Lower lobe of right lung (tissue), 2 donors: ENCODE data around the gene TFF3. TPM values are rescaled to one million over a fixed set of nuclear protein-coding genes. Genes with fewer than 3 reads are reported as not detected.

Source experiments
- ATAC-seq, 2 donors: fragments of 200-7000 bp; cut with Tn5 transposase; one replicate each; pipeline ENCODE4 v1.9.1; 2020 to 2022; ENCODE audit warnings: mild to moderate bottlenecking in 2 of 2, moderate library complexity in 2 of 2
- DNase-seq: peaks from one replicate; pipeline ENCODE4 v3.0.0-alpha.2; 2020
- H3K27ac ChIP-seq: fragments of 200-600 bp; one replicate; pipeline ENCODE4 v1.8.0; 2022
- H3K27me3 ChIP-seq: fragments of 200-600 bp; one replicate; pipeline ENCODE4 v1.8.0; 2022; ENCODE audit warnings: low read depth
- H3K36me3 ChIP-seq: fragments of 200-600 bp; one replicate; pipeline ENCODE4 v1.8.0; 2022; ENCODE audit warnings: mild to moderate bottlenecking
- H3K4me1 ChIP-seq: fragments of 200-600 bp; one replicate; pipeline ENCODE4 v1.8.0; 2022
- H3K4me3 ChIP-seq: fragments of 200-600 bp; one replicate; pipeline ENCODE4 v1.8.0; 2022; ENCODE audit warnings: mild to moderate bottlenecking
- H3K9me3 ChIP-seq: fragments of 200-600 bp; one replicate; pipeline ENCODE4 v1.8.0; 2022
- intact Hi-C: fragments of 100-400 bp; cut with DNase I; formaldehyde crosslinking; loops from one replicate; pipeline ENCODE4 v1.11.0; 2022
- total RNA-seq: library from RNA; stranded (reverse); fragmentation: NEBNext Ultra II Directional; extraction: Animal tissue kit (Norgen Biotek cat#: 25700); gene quantifications from one replicate; pipeline ENCODE4 v1.2.1, GENCODE V29; 2021
- TF ChIP-seq, protein P1 (sequence below): fragments of 200-600 bp; IDR thresholded peaks from one replicate; pipeline ENCODE4 v1.8.0; 2022; ENCODE audit warnings: antibody characterized with exemption, mild to moderate bottlenecking
- donor health status: DM: no; HTN: yes; CAD: no; lungs with severe emphysema.

The TFF3 gene
- total RNA-seq, 1 donor from 2014 or later, result 19.0 TPM

- ATAC-seq (no peak), DNase-seq (no peak)
- Histone ChIP-seq H3K36me3 (no peaks in the 10 kb centered on the region), H3K4me1 (no peaks in the 10 kb centered on the region), H3K9me3 (peaks cover 3% of the 10 kb centered on the region), H3K27ac (no peak overlapping the region), H3K4me3 (no peak overlapping the region), H3K27me3 (peaks cover 18% of the 10 kb centered on the region)
- intact Hi-C loops, result no loop called here
- TF ChIP-seq, protein P1, sequence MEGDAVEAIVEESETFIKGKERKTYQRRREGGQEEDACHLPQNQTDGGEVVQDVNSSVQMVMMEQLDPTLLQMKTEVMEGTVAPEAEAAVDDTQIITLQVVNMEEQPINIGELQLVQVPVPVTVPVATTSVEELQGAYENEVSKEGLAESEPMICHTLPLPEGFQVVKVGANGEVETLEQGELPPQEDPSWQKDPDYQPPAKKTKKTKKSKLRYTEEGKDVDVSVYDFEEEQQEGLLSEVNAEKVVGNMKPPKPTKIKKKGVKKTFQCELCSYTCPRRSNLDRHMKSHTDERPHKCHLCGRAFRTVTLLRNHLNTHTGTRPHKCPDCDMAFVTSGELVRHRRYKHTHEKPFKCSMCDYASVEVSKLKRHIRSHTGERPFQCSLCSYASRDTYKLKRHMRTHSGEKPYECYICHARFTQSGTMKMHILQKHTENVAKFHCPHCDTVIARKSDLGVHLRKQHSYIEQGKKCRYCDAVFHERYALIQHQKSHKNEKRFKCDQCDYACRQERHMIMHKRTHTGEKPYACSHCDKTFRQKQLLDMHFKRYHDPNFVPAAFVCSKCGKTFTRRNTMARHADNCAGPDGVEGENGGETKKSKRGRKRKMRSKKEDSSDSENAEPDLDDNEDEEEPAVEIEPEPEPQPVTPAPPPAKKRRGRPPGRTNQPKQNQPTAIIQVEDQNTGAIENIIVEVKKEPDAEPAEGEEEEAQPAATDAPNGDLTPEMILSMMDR, result no peak
These were observed 46.1 kb upstream of the TFF3 start for GRCh38 chr21:42361286-42361685.

DNA sequence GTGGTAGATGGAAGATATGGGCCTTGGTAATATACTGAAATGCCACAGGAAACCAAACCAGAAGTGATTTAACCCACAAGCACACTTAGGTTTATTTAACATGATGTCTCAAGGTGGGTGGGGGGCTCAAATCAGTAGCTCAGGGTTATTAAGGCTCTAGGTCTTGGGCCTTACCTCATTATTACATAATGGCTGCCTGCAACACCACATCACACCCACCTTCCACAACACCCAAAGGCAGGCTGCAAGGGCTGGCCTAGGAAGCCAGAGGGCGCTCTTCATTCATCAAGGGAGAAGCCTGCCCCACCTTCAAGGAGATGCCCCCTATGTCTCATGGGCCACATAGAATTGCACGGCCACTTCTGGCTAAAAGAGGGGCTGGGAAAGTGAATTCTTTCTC is 45.1 kb upstream of the TFF3 start:
- no peak overlapping the region for H3K27ac ChIP-seq
- TF ChIP-seq, protein P1, result no peak
- intact Hi-C loops, result no loop called here
- no peaks in the 10 kb centered on the region for H3K4me1 ChIP-seq
- H3K4me3 ChIP-seq, result no peak overlapping the region
- DNase-seq (no peak), ATAC-seq (no peak)
- peaks cover 18% of the 10 kb centered on the region for H3K27me3 ChIP-seq
- no peaks in the 10 kb centered on the region for H3K36me3 ChIP-seq
- H3K9me3 ChIP-seq, result peaks cover 3% of the 10 kb centered on the region

DNA sequence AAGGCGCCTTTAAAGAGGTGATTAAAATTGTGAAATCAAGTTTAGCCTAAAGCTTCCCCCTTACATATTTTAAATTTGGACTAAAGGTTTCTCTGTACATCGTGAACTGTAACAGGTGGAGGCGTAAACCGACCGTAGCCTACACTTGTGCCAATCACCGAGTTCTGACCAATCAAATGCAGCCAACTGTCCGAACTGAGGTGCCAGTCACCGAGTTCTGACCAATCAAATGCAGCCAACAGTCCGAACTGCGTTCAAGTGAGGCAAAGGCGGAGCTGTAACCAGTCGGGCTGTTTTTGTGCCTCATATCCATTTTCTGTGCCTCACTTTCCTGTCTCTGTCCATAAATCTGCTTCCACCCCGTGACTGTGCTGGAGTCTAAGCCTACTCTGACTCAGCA is 43.7 kb upstream of the TFF3 start:
- ATAC-seq (no peak), DNase-seq (no peak)
- H3K4me1 ChIP-seq, result no peaks in the 10 kb centered on the region
- intact Hi-C loops, result no loop called here
- H3K27ac ChIP-seq, result no peak overlapping the region
- TF ChIP-seq, protein P1, result no peak
- no peaks in the 10 kb centered on the region for H3K36me3 ChIP-seq
- peaks cover 3% of the 10 kb centered on the region for H3K9me3 ChIP-seq
- H3K4me3 ChIP-seq, result no peak overlapping the region
- peaks cover 7% of the 10 kb centered on the region for H3K27me3 ChIP-seq

DNA sequence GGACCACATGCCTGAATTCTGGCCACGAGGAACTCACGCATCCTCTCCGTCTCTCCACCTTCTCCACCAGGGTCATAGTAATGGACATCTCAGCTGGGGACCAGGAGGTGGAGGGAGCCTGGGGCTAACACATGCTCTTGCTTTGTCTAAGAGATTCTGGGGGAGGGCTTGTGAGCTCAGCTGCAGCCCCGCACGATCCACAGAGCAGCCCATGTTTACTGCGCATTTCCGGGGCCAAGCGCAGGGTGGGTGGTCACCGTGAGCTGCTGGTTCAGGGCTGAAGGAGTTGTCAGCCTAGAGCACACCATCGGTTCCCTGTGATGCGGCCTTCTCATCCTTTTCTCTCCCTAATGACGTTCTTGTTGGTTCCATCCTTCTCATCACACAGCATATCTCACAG is 43.1 kb upstream of the TFF3 start:
- H3K9me3 ChIP-seq, result peaks cover 3% of the 10 kb centered on the region
- no peak overlapping the region for H3K27ac ChIP-seq
- no peaks in the 10 kb centered on the region for H3K4me1 ChIP-seq
- DNase-seq, result no peak
- intact Hi-C loops, result no loop called here
- H3K4me3 ChIP-seq, result no peak overlapping the region
- TF ChIP-seq, protein P1, result no peak
- no peaks in the 10 kb centered on the region for H3K36me3 ChIP-seq
- peaks cover 6% of the 10 kb centered on the region for H3K27me3 ChIP-seq
- ATAC-seq, result no peak

GRCh38 chr21:42357307-42357706 is 42.1 kb upstream of the TFF3 start:
- intact Hi-C loops, result no loop called here
- Histone ChIP-seq H3K4me1 (no peaks in the 10 kb centered on the region), H3K36me3 (no peaks in the 10 kb centered on the region), H3K9me3 (peaks cover 3% of the 10 kb centered on the region), H3K27me3 (peaks cover 6% of the 10 kb centered on the region), H3K4me3 (no peak overlapping the region), H3K27ac (no peak overlapping the region)
- ATAC-seq (no peak), DNase-seq (no peak)
- TF ChIP-seq, protein P1, result no peak

DNA sequence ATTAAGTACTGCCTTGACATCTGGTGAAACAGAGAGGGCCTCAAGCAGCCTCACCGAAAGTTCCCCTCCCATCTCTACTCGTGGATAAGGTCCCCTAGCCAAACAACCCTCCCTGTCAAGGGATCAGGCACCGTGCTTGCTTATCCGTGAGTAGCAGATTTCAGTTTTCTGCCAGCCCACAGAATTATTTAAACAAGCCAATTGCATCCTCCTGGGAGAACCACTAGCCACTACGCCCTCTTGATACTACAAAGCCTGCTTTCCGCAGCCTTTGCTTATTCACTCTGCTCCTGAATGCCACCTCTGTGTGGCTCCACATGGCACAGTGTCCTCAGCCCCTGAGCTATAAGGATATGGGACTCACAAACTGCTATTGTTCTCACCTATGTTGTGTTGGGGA is 41.4 kb upstream of the TFF3 start:
- H3K27ac ChIP-seq, result no peak overlapping the region
- H3K36me3 ChIP-seq, result no peaks in the 10 kb centered on the region
- ATAC-seq (no peak), DNase-seq (no peak)
- TF ChIP-seq, protein P1, result no peak
- no peaks in the 10 kb centered on the region for H3K4me1 ChIP-seq
- intact Hi-C loops, result no loop called here
- H3K4me3 ChIP-seq, result no peak overlapping the region
- H3K9me3 ChIP-seq, result peaks cover 3% of the 10 kb centered on the region
- H3K27me3 ChIP-seq, result peaks cover 6% of the 10 kb centered on the region
